ENCODE measurements around the gene LAMB1.
A peak's percentile ranks its signal among the peaks of the same experiment; 100 is the strongest.

LAMB1 gene

GRCh38 chr7:108017776-108018151, 14.8 kb upstream of the LAMB1 start:
- DNase-seq (ENCODE audit: low read depth, low spot score): no peak

GRCh38 chr7:108016841-108017775, 14.1 kb upstream of the LAMB1 start:
- DNase-seq (ENCODE audit: low read depth, low spot score): no peak

DNA sequence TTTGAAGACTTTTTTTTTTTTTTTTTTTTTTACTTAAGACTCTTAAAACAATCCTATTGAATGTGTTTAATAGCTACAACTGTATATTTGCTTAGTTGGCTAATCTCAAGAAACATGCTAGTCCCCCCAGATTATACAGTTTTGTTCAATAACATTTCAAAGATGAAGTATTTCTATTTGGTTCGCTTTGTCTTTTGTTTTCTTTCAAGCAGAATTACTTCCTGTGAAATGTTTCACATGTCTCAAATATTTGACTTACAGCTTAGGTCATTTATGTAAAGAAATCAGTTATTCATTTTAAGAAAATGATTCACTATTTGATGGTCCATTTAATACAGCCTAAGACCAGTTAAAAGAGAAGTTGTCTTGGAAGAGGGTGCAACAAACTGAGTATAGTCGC, 12.8 kb upstream of the LAMB1 start:
- no peak for DNase-seq (ENCODE audit: low read depth, low spot score)

DNA sequence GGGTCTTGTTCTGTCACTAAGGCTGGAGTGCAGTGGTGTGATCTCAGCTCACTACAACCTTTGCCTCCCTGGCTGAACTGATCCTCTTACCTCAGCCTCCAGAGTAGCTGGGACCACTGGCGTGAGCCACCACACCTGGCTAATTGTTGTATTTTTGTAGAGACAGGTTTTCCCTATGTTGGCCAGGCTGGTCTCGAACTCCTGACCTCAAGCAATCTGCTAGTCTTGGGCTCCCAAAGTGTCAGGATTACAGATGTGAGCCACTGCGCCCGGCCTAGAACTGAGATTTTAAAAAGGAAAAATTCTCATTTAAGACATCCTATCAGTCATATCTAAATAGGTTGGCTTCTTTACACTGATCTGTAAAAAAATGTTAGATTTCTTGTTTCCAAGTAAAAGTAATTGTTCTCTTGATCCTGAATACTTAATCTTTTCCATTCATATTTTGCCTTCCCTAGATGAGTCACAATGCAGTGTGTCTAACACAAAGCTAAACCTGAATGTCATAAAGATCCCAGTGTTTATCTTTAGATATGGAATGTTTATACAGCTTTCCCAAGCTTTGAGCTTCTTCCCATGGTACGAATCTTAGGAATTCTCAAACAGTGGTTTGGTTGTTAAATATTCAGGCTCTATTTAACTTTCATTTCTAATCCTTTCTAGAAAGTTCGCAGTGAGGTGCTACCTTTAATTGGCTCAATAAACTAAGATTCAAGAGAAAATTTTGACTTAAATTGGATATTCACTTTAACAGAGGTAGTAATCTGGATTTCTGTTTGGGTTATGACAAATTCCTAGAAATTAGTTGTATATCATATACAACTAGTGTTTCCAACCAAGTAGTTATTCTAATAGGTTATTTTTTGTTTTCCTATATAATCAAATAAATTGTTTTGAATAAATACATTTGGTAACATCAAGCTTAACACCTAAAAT, 12.1 kb upstream of the LAMB1 start:
- DNase-seq (ENCODE audit: low read depth, low spot score): no peak

DNA sequence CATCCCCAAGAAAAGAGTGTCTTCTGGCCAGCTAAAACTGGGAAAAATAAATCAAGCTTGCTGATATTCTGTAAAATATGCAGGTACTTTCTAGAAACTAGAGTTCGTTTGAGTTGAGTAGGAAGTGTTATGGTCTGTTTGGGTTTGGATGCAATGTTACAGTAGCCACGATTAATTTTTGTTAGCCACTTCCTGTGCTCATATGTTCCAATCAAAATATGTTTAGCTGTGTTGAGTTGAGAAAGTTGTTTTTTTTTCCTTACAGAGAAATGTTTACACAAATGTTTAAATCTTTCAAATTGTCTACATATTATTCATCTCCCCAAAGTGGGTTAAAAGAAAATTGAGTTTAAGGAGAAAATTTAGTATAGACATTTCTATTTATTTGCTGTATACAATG, 11.3 kb upstream of the LAMB1 start:
- no peak for DNase-seq (ENCODE audit: low read depth, low spot score)

DNA sequence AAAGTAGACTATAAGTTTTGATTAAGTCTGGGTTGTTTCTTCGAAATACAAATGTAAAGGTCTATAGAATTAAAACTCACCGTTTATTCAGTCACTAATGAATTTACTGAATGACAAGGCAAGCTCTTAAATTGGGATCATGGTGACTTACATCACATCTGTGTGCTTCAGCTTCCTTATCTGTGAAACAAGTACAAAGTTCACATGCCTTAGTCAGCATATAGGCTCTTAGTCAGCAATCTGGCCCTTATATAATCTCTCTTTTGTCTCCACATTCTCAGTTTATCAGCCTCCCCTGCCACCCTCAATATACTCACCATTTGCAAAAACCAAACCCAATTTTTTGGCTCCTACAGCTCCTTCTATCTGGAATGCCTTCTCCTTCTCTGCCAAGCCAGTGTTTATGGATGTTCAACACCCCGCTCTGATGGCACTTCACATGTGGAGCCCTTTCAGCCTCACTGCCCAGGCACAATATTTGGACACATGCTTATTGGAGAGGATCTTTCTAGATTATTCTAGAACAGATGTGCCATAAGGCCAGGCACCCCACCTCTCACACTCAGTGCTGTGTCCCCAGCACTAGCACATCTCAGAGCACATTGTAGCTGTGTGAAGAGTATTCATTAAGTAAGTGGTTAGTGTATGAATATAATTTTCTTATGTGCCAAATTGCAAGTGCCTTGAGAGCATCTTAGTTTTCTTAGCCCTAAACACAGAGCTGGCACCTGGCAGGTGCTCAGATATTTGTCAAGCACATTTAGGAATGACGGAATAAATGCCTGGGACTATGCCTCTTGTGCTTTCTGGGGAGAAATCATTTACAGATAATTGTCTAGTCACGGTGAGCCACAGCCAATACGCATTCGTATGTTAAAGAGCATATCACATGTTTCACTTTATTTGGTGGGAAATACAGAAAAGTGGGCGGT, 9.8 kb upstream of the LAMB1 start:
- no peak for DNase-seq (ENCODE audit: low read depth, low spot score)

- no peak for DNase-seq (ENCODE audit: low read depth, low spot score)
Measured at GRCh38 chr7:108010377-108010776, 7.4 kb upstream of the LAMB1 start.

GRCh38 chr7:108009873-108010272, 6.9 kb upstream of the LAMB1 start:
- no peak for DNase-seq (ENCODE audit: low read depth, low spot score)

DNA sequence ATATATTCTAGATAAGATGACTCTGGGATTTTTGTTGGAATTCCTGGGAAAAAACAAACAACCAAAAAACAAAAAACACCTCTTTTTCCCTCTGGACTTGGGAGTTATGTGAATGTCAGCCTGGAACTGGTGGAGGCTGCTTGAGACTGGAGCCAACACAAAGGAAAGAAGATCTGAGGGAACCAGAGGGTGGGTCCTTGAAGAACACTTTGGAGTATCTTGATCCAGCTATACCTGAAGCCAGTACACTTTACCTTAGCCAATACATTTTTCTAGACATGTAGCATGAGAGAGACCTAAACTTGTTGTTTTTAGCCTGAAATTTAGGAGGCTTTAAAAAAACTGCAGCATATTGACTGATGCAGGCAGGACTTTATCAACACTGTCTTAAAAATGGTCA, 5.9 kb upstream of the LAMB1 start:
- no peak for DNase-seq (ENCODE audit: low read depth, low spot score)

- no peak for DNase-seq (ENCODE audit: low read depth, low spot score)
Measured at GRCh38 chr7:108008240-108008639, 5.3 kb upstream of the LAMB1 start.

GRCh38 chr7:108007762-108008161, 4.8 kb upstream of the LAMB1 start:
- no peak for DNase-seq (ENCODE audit: low read depth, low spot score)

DNA sequence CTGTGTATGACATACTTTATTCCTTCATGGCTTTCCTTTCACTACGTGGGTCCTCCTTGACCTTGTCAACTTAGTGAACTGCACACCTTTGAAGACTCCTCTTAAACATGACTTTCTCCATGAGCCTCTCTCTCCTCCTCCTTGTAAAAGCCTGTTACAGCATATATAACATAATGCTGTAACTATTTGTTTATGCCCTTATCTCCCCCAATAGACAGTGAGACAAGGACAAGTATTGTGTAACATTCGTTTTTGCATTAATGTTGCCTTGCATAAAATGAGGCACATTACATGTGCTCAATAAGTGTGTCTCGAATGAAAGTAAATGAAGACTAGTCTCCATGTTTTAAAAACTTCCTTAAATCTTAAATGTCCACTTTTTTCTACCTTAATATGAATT, 4.3 kb upstream of the LAMB1 start:
- DNase-seq (ENCODE audit: low read depth, low spot score): no peak

DNA sequence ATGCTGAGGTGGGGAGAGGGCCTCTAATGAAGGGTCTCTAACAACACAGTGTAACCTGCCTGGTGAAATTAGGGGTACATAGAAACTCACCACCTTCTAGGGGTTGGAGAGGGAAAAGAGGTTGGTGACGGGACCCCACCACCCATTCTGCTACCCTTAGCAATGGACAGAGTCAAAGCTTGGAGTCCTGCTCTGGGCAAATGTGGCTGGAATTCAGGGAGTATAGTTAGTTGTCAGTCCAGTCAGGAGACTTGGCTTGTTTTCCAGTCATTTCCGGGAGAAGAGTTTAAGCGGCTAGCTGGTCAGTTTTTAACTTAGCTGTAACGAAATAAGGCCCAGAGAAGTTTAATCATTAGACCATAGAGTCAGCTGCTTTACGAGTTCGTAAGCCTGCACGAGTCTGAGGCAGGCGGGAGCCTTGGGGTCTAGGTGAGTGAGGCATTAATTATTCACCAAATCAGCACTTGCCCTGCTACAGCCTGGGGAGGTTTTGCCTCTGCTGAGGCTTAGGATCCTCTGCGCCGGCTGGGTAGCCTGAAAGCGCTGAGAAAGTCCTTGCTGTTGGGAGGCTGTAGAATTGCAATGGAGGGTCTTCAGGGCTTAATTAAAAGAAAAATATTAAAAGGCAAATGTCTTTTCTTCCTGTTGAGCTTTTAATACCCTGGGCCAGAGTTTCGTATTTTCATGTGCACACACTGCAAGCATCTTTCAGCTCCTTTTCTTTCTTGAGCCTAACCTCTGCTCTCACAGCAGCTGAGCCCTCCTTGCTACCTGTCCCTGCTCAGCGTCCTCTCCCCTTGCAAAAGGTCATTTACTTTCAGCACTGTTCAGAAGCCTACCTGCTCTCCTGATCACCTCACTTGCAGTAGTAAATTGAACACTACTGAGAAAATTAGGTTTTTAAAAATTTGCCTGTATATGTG, 1.5 kb upstream of the LAMB1 start:
- no peak for DNase-seq (ENCODE audit: low read depth, low spot score)

DNA sequence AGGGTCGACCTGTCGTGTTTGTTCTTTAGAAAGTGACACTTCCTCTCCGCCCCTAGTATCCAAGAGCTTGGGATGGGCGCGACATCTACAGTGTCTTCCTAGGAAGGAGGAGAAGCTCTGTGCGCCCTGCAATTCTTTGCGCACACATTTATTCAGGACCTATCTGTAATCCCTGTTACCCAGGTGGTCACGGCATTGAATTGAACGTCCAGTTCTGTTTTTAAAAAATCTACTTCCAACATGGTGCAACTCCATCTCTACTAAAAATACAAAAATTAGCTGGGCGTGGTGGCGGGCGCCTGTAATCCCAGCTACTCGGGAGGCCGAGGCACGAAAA, 606 bp upstream of the LAMB1 start:
- no peak for DNase-seq (ENCODE audit: low read depth, low spot score)

DNA sequence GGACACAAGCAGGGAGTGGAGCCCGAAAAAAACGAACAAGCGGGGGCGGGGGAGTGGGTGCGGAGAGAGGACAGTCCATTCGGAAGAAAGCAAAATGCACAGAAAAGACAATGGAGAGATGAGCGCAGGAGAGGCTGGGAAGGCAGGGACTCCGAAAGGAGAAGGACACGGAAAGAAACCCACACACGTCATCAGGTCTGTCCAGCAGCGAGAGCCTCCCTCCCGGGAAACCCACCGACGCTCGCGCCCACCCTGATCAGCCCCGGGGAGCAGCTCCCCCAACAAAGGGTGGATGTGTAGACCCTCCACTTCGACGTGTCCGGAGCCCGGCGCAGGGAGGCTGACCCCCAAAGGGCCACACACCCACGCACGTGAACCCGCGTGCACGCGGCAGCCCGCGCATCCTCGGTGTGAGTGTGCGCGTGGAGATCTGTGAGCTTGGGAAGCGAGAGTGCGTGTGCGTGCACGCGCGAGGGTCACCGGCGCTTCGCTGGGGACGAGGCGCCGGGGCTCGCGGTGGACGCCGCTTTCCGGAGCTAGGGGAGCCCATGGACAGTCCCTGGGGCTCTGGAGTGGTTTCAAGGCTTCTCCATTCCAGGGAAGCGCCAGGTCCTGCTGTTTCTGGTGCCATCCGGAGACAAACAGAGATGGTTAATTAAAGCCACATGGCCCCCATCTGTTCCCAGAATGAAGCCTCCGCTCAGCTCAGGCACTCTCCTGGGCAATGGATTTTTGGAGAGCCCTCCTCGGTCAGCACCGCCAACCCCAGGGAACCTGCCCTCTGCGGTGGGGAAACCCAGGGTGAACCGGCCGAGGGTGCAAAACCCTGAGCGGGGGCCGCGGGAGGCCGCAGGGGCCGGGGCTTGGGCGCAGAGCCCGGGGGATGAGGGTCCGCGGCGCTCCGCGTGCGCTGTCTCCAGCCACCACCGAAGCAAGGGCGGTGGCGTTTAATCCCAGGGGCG, 916 bp downstream of the LAMB1 start:
- DNase-seq (ENCODE audit: low read depth, low spot score): no peak

DNA sequence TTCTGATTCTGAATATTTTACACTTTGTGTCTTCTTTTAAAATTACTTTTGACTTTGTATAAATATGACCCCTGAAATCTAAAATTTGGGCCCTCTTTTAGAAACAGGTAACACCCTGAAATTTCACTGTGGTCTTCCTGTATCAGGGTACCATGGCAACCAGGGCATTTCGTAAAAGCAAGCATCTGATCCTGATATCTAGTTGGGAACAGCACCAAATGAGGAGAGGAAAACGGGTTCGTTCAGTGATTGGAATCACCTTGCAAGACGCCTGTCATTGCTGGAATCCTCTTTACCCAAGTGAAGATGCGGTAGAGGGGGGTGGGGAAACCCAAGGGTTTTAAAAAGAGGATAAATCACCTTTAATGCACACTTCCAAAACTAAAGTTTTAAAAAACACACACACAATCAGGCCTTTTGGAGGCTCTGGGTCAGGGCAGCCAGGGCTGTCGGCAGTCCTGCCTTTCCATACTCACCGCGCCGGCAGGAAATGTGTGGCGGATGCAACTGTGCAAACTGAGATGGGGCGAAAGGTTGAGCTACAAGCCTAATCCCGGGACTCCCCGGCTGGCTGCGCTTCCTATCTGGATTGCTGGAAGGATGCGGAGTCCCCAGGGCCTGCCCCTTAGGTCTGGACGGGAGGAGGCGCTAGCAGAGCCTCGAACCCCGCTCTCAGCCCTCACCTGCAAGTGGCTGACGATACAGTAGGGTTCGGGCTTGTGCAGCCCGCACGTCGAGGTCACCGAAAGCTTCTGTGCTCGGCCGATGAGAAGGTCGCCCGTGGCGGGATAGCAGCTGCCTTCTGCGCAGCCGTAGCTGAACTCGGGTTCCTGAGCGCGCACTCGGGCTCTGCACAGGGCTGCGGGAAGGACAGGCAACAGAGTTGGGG, 1.8 kb downstream of the LAMB1 start:
- DNase-seq (ENCODE audit: low read depth, low spot score): peak; percentile 68

DNA sequence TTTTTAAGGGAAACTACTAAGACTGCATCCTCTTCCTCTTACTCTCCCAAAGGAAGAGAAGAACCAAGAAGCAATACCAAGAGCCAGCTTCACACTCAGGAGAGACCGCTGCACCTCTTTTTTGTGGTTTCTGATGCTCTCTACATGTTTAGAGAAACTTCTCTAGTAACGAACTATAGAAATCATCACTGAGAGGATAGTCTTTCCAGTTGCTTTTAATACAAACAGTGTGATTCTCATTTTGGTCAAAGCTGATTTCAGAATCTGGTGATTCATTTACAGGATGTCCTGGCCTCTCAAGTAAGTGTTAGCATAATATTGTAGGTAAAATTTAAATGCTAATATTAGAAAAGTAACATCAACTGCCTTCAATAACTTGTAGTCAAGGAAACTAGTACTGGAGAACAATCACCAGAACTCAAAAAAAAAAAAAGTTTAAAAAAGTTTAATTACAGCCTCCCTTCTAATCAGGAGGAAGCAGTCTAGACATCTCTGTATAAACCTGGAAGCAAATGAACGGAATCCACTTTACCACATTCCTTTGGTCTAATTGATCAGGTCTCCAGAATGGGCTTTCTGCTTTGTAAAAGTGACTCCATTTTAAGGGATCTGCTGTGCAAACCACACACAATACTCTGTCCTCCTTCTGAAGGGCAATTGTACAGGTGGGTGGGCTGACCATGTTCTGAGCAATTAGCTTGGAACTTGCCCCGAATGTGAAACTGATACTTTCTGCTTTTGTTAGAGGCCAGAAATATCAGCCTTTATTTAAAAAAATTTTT, 3.0 kb downstream of the LAMB1 start:
- DNase-seq (ENCODE audit: low read depth, low spot score): no peak

All from iPS DF 19.7 (cell line).